ENCODE measurements around the gene HCST. TPM values are rescaled to one million over a fixed set of nuclear protein-coding genes. Genes with fewer than 3 reads are reported as not detected.

The HCST gene
- total and polyA plus RNA-seq, 9 donors: 0.92 to 9.2 (median 5.6) TPM

GRCh38 chr19:35943321-35944301 is 41.3 kb downstream of the HCST start:
- DNase-seq: no peak
- no peak overlapping the region for H3K27ac ChIP-seq
- H3K36me3 ChIP-seq: no peaks in the 10 kb centered on the region
- intact Hi-C loops (cut with DNase I): no loop called here
- H3K27me3 ChIP-seq: no peaks in the 10 kb centered on the region
- H3K4me1 ChIP-seq (ENCODE audit: insufficient read depth): no peaks in the 10 kb centered on the region
- TF ChIP-seq CTCF (IDR thresholded peaks at IDR 0.05) (no peak), EP300 (IDR thresholded peaks at IDR 0.05) (no peak), POLR2A (IDR thresholded peaks at IDR 0.05) (no peak)
- no peak overlapping the region for H3K4me3 ChIP-seq
- 78 to 85% (median 85%) methylated on average over 9 of the region's 9 CpGs for WGBS, 3 donors
- H3K9me3 ChIP-seq: no peaks in the 10 kb centered on the region

- DNase-seq: no peak
- TF ChIP-seq EP300 (IDR thresholded peaks at IDR 0.05) (no peak), POLR2A (IDR thresholded peaks at IDR 0.05) (no peak), CTCF (IDR thresholded peaks at IDR 0.05) (no peak)
- 69 to 71% (median 70%) methylated on average over 37 to 52 of the region's 52 CpGs for WGBS, 3 donors
- no peak overlapping the region for H3K27ac ChIP-seq
- H3K9me3 ChIP-seq: no peaks in the 10 kb centered on the region
- H3K27me3 ChIP-seq: no peaks in the 10 kb centered on the region
- no peaks in the 10 kb centered on the region for H3K4me1 ChIP-seq (ENCODE audit: insufficient read depth)
- intact Hi-C loops (cut with DNase I): no loop called here
- no peaks in the 10 kb centered on the region for H3K36me3 ChIP-seq
- H3K4me3 ChIP-seq: no peak overlapping the region
Measured at GRCh38 chr19:35944556-35944955, 42.2 kb downstream of the HCST start.

GRCh38 chr19:35945121-35945790 is 42.9 kb downstream of the HCST start:
- Histone ChIP-seq H3K27ac (no peak overlapping the region), H3K27me3 (no peaks in the 10 kb centered on the region), H3K4me1 (ENCODE audit: insufficient read depth) (no peaks in the 10 kb centered on the region), H3K36me3 (no peaks in the 10 kb centered on the region), H3K4me3 (no peak overlapping the region), H3K9me3 (no peaks in the 10 kb centered on the region)
- 85 to 89% (median 88%) methylated on average over 11 of the region's 11 CpGs for WGBS, 3 donors
- intact Hi-C loops (cut with DNase I): no loop called here
- no peak for DNase-seq
- TF ChIP-seq EP300 (IDR thresholded peaks at IDR 0.05): no peak
- TF ChIP-seq POLR2A (IDR thresholded peaks at IDR 0.05): no peak
- no peak for TF ChIP-seq CTCF (IDR thresholded peaks at IDR 0.05)

- H3K27ac ChIP-seq: no peak overlapping the region
- H3K27me3 ChIP-seq: no peaks in the 10 kb centered on the region
- no peak for TF ChIP-seq POLR2A (IDR thresholded peaks at IDR 0.05)
- no peak for TF ChIP-seq EP300 (IDR thresholded peaks at IDR 0.05)
- TF ChIP-seq CTCF (IDR thresholded peaks at IDR 0.05): no peak
- no peaks in the 10 kb centered on the region for H3K4me1 ChIP-seq (ENCODE audit: insufficient read depth)
- WGBS, 3 donors: 66 to 90% (median 89%) methylated on average over 4 of the region's 4 CpGs
- H3K9me3 ChIP-seq: no peaks in the 10 kb centered on the region
- H3K4me3 ChIP-seq: no peak overlapping the region
- H3K36me3 ChIP-seq: no peaks in the 10 kb centered on the region
- DNase-seq: no peak
- intact Hi-C loops (cut with DNase I): no loop called here
Measured at GRCh38 chr19:35946203-35946602, 43.9 kb downstream of the HCST start.

All from ovary (tissue), 9 donors.